Measurements from ENCODE around the gene TULP4.
"Not testable (repeated sequence)": the region's sequence is repeated elsewhere in the genome, so short reads cannot be mapped to it uniquely, and the experiment has no call there.

GRCh38 chr6:158350731-158351130, 38.5 kb downstream of the TULP4 start:
- not testable (repeated sequence) for TF ChIP-seq CTCF (conservative IDR thresholded peaks at IDR 0.05 in 1 of 2, IDR thresholded peaks at IDR 0.05 in 1 of 2; ENCODE audit: low read depth in 1 of 2, low read length in 2 of 2); EZH2 (IDR thresholded peaks at IDR 0.05; ENCODE audit: low read length, missing control alignments)

Measured in fibroblast of lung (primary cell).